ENCODE data around the gene ALK.

ALK gene

DNA sequence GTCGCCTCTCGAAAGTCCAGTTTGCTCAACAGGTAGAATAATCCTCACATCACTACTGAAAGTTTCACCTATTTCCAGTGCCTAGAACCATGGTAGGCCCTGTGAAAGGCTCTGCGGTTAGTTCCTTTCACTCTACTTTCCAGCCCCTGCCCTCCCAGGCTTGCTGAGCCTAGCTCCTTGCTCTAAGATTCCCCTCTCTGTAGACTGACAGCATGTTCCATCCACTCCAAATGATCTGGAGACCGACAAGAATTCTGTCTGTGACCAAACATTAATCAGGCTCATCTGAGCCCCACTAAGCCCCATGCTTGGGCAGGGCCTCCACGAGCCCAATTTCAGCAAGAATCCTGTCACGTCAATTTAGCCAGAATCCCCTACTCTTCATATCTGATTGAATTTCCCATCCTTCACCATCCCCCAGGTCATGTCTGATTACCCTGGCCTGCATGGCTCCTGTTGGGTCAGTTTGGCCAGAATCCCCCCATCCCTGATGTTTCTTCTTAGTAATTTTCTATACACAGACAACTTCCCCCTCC, 307.0 kb downstream of the ALK start:
- Histone ChIP-seq H2AFZ (ENCODE audit: low read depth) (no peak overlapping the region), H3K79me2 (ENCODE audit: insufficient read depth, low read depth) (no peaks in the 10 kb centered on the region), H3K4me3 (IDR thresholded peaks at IDR 0.05; ENCODE audit: insufficient read depth, low read depth, low read length) (no peak overlapping the region), H4K20me1 (ENCODE audit: insufficient read depth) (no peaks in the 10 kb centered on the region), H3K27ac (no peak overlapping the region), H3K4me2 (no peak overlapping the region), H3K4me1 (ENCODE audit: low read depth, poor library complexity, severe bottlenecking) (no peaks in the 10 kb centered on the region), H3K27me3 (ENCODE audit: insufficient read depth, low read depth) (no peaks in the 10 kb centered on the region), H3K36me3 (ENCODE audit: insufficient read depth) (no peaks in the 10 kb centered on the region), H3K9ac (no peak overlapping the region)
- TF ChIP-seq CTCF (conservative IDR thresholded peaks at IDR 0.05; ENCODE audit: low read depth, low read length) = no peak

- Histone ChIP-seq H2AFZ (ENCODE audit: low read depth) (no peak overlapping the region), H3K79me2 (ENCODE audit: insufficient read depth, low read depth) (no peaks in the 10 kb centered on the region), H3K4me3 (IDR thresholded peaks at IDR 0.05; ENCODE audit: insufficient read depth, low read depth, low read length) (no peak overlapping the region), H3K27me3 (ENCODE audit: insufficient read depth, low read depth) (no peaks in the 10 kb centered on the region), H3K9ac (no peak overlapping the region), H4K20me1 (ENCODE audit: insufficient read depth) (no peaks in the 10 kb centered on the region), H3K4me1 (ENCODE audit: low read depth, poor library complexity, severe bottlenecking) (no peaks in the 10 kb centered on the region), H3K4me2 (no peak overlapping the region), H3K27ac (no peak overlapping the region), H3K36me3 (ENCODE audit: insufficient read depth) (no peaks in the 10 kb centered on the region)
- no peak for TF ChIP-seq CTCF (conservative IDR thresholded peaks at IDR 0.05; ENCODE audit: low read depth, low read length)
These were observed 307.6 kb downstream of the ALK start for GRCh38 chr2:29613792-29614266.

DNA sequence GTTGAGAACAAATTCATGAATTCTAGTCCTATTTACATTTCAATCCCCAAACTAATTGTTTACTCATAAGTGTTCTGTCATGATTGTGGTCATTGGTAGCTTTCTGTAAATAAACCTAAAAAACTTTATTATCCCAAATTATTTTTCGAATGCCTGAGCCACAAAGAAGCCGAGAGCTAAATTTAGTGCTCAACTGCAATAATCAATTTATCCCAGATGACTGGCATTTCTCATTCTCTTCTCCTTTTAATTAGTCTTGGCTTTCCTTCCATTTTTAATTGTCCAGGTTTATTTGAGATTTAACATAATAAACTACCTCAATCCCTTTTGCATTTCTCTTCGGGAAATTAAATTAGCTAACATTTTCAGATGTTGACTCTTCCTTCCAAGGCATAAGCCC, 308.3 kb downstream of the ALK start:
- Histone ChIP-seq H2AFZ (ENCODE audit: low read depth) (no peak overlapping the region), H3K4me1 (ENCODE audit: low read depth, poor library complexity, severe bottlenecking) (no peaks in the 10 kb centered on the region), H4K20me1 (ENCODE audit: insufficient read depth) (no peaks in the 10 kb centered on the region), H3K4me2 (no peak overlapping the region), H3K27me3 (ENCODE audit: insufficient read depth, low read depth) (no peaks in the 10 kb centered on the region), H3K4me3 (IDR thresholded peaks at IDR 0.05; ENCODE audit: insufficient read depth, low read depth, low read length) (no peak overlapping the region), H3K9ac (no peak overlapping the region), H3K79me2 (ENCODE audit: insufficient read depth, low read depth) (no peaks in the 10 kb centered on the region), H3K36me3 (ENCODE audit: insufficient read depth) (no peaks in the 10 kb centered on the region), H3K27ac (no peak overlapping the region)
- TF ChIP-seq CTCF (conservative IDR thresholded peaks at IDR 0.05; ENCODE audit: low read depth, low read length) = no peak

DNA sequence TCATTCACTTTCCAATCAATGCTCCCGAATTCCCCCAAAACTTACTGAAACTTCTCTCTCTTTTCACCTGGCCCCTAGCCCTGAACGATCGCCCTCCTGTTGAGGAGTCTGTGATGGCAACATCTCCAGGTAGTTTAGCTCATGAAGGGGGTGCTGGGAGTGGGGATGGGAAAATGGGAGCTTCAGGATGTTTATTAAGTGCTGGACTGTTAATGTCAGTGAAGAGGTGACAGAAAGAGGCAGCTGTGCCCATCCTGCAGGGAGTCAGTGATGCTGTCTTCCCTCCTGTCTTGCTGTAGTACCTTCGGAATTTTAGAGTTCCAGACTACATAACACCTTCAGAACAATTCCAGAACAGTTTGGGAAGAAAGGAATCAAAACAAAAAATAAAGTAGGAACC, 308.8 kb downstream of the ALK start:
- Histone ChIP-seq H3K27me3 (ENCODE audit: insufficient read depth, low read depth) (no peaks in the 10 kb centered on the region), H2AFZ (ENCODE audit: low read depth) (no peak overlapping the region), H3K4me2 (no peak overlapping the region), H3K9ac (no peak overlapping the region), H3K36me3 (ENCODE audit: insufficient read depth) (no peaks in the 10 kb centered on the region), H3K27ac (no peak overlapping the region), H3K79me2 (ENCODE audit: insufficient read depth, low read depth) (no peaks in the 10 kb centered on the region), H4K20me1 (ENCODE audit: insufficient read depth) (no peaks in the 10 kb centered on the region), H3K4me1 (ENCODE audit: low read depth, poor library complexity, severe bottlenecking) (no peaks in the 10 kb centered on the region), H3K4me3 (IDR thresholded peaks at IDR 0.05; ENCODE audit: insufficient read depth, low read depth, low read length) (no peak overlapping the region)
- TF ChIP-seq CTCF (conservative IDR thresholded peaks at IDR 0.05; ENCODE audit: low read depth, low read length) = no peak
